Caki2 (cell line): ENCODE measurements around the gene PARD3B. TPM values are rescaled to one million over a fixed set of nuclear protein-coding genes. Genes with fewer than 3 reads are reported as not detected.

ENCODE experiments used
- DNase-seq: peaks from one replicate; pipeline ENCODE4 v3.0.0-alpha.2; 2015; ENCODE audit warnings: low read depth
- in situ Hi-C: cut with HindIII; loops from 2 replicates; pipeline ENCODE4 v1.10.0; 2016; ENCODE audit warnings: low sequenced_read_pairs, low pct_unique_long_range_greater_than_20kb, mixed read lengths
- total RNA-seq: library from RNA; depleted of rRNA; stranded (reverse); fragments of >200 nt; shearing (Covaris generic); gene quantifications from 2 replicates; pipeline ENCODE4 v1.2.3, GENCODE V29; 2014; ENCODE audit warnings: low replicate concordance

PARD3B gene
- total RNA-seq, 1 experiment from 2014 or later = 3.8 TPM

DNA sequence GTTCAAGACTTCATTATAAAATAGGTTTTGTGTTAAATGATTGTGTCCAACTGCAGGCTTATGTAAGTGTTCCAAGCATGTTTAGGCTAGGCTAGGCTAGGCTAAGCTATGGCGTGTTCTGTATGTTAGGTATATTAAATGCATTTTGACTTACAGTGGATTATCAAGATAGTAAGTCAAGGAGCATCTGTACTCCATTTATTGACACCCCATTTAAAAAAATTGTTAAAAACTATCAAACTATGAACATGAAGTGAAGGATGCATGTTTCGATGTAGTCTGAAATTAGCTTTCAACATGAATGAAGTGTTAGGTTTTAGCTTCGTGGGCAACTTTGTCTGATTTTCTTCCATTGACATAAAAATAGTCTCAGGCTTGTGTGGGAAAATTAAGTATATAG is 290.5 kb downstream of the PARD3B start:
- DNase-seq = no peak
- in situ Hi-C loops = no loop called here

GRCh38 chr2:204840504-204840903 is 295.2 kb downstream of the PARD3B start:
- no peak for DNase-seq
- in situ Hi-C loops = no loop called here

- in situ Hi-C loops = no loop called here
- no peak for DNase-seq
Measured at GRCh38 chr2:204842068-204842467, 296.8 kb downstream of the PARD3B start.

DNA sequence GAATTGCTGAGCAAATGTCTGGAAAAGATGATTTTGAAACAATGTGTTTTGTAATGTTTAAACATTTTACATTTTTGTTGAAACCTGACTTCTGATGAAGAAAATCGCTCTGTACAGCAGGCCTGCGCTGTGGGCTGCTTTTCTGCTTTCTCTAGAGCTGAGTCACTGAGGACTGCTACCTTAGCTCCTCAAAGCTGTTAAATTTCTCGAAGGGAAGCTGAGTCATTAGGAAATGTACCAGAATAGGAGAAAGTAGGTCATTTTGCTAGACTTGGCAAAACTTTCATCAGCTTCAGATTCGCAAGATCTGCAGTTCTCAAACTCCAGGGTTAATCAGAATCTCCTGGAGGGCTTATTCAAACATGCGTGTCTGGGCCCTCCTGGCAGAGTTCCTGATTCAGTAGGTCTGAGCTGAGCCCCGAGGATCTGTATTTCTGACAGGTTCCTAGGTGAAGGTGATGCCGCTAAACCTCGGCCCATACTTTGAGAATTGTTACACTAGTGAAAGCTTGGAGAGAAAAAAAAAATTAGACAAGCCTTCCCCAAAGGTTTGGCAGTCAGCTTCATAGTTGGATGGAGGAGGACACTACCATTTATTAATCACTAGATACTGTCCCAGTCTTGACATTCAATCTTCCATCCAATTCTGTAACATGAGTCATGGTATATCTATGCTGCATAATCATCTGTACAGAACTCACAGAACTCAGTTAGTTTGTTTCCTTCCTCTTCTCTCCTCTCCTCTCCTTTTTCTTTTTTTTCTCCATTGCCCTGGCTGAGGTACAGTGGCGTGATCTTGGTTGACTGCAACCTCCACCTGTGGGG is 297.6 kb downstream of the PARD3B start:
- DNase-seq = peak; percentile 77
- in situ Hi-C loops = no loop called here

DNA sequence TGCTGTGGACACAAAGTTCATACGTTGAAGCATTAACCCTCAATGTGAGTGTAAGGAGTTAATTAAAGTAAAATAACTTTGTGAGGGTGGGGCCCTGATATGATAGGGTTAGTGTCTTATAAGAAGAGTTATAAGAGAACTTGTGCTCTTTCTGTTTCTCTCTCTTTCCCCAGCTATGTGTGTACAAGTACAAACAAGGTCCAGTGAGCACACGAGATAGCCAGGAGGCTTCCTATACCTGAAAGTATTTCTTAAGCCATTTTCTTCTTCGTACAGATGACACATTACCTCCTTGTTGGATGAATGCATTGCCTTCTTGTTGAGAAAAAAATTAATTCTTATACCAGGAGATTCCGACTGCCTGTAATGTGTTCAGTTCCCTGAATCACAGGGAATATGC is 301.2 kb downstream of the PARD3B start:
- DNase-seq = no peak
- in situ Hi-C loops = no loop called here

GRCh38 chr2:204849892-204850291 is 304.6 kb downstream of the PARD3B start:
- no peak for DNase-seq
- in situ Hi-C loops = no loop called here

DNA sequence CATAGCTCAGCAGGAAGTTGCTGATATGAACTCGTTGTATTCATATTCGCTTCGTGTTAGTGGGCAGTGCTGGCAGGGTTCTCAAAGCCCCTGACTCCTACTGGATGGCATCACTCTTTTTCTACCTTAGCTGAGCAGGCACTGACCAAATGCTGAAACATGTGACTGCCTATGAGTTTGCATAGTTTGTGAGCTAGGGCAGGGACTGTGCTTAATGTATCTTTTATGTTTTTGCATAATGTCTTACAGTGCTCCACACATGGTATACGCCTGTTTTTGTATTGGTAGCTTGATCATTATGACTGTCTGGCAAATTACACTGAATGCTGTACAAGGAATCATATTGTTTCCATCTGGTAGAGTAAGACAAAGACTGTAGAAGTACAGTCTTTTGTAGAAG is 305.3 kb downstream of the PARD3B start:
- no peak for DNase-seq
- in situ Hi-C loops = no loop called here

GRCh38 chr2:204853905-204854304 is 308.6 kb downstream of the PARD3B start:
- in situ Hi-C loops = no loop called here
- DNase-seq = no peak

DNA sequence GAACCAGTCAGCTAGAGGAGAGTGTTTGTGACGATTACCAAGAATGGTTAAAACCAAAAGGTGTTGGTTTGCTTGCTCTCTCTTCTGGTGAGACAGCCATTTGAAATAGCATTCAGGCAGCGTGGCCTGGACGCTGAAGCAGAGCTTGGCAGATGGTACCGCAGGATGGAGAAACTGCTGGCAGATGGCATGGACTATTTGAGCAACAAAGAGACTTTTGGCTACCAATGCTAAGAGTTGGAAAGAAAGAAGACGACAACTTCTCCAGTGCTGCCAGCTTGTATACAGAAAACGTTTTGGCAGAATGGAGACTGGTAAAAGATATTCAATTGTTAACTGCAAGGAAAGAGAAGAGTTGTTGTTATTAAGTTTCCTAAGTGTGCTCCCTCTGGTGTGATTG is 315.0 kb downstream of the PARD3B start:
- DNase-seq = no peak
- in situ Hi-C loops = no loop called here

GRCh38 chr2:204862809-204863208 is 317.5 kb downstream of the PARD3B start:
- no peak for DNase-seq
- in situ Hi-C loops = no loop called here

DNA sequence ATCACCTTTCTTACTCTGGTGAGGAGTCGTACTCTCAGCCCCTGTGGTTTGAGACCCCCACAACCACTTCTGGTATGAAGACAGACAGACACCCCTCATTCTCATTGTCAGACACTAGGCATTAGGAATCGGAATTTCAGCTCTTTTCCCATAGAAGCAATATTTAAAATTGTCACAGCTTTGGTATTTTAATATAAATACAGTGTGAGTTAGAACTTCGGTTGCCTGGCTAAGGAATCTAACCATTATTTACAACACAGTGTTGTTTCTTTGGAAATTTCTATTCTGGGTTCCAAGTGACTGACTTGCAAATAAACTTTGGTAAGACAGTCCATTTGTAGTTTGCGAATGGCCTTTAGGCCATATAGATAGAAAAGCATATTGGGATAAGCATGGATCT is 318.1 kb downstream of the PARD3B start:
- peak; percentile 29 for DNase-seq
- in situ Hi-C loops = no loop called here

GRCh38 chr2:204869132-204869823 is 324.0 kb downstream of the PARD3B start:
- DNase-seq = no peak
- in situ Hi-C loops = no loop called here

DNA sequence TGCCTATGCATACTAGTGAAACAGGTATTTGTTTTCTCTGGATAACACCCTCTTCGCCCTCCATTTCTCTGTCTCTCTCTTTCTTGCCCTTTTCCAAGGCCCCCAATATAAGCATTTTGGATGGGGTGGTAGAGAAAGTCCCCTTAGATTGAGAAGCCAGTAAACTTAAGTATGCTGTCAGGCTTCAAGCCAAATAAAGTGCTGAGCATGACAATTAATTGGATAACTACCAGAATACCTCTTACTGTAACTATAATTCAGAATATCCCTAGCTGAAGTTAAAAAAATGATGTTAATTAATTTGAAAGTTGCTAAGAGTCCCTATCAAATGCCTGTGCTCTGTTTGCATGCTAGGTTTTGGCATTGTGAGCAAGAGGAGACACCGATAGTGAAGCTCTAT is 324.8 kb downstream of the PARD3B start:
- DNase-seq = no peak
- in situ Hi-C loops = no loop called here

DNA sequence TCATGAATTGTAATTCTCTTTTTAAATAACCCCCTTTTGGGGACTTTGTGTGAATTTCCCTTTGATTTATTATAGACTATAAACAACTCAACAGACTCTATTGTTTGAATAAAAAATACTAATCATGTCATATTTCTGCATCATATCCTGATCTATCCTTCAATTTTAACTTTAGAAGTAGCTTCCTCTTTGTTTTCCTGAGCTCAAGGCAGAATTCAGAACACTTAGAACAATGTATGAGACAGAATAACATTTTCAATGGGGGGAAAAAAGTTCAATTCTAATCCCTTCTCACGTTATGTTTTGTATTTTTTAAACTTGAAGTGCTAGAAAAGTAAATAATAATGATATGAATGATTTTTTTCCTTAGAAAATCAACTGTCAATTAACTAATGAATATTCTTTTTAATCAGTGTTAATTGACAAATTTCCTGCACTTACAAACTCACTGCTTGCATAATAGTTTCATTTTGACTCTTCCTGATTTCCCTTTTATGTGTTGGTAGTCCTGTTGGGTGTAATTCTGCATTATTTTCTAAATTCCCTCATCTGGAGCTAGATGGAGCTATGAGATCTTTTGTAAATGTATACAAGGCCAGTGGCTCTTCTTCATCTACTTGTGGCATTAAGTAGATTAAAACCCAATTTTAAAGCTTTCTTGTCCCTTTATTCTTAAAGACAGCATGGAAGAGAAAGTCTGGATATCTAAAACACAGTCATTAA is 326.1 kb downstream of the PARD3B start:
- peak; percentile 62 for DNase-seq
- in situ Hi-C loops = no loop called here

GRCh38 chr2:204876311-204876710 is 331.0 kb downstream of the PARD3B start:
- in situ Hi-C loops = no loop called here
- DNase-seq = no peak

GRCh38 chr2:204877691-204878090 is 332.4 kb downstream of the PARD3B start:
- in situ Hi-C loops = no loop called here
- DNase-seq = no peak

DNA sequence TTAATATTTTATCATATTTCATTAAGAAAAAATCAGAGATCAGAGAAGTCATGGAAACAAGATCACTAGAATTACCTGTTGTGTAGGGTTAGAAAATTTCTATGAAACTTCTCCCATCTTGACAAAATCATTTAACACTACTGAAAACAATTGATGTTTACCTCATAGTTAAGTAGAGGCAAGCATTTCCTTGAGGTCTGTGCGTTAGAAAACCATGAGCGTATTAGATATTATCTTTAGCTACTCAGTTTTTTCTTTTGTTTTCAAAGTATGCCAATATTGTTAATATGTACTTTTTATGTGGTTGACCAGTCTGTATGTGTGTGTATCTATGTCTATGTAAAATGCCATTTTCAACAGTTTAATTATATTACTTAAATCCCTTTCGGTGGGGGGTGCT is 335.7 kb downstream of the PARD3B start:
- in situ Hi-C loops = no loop called here
- no peak for DNase-seq

- in situ Hi-C loops = no loop called here
Measured at GRCh38 chr2:204881655-204882054, 336.4 kb downstream of the PARD3B start.

DNA sequence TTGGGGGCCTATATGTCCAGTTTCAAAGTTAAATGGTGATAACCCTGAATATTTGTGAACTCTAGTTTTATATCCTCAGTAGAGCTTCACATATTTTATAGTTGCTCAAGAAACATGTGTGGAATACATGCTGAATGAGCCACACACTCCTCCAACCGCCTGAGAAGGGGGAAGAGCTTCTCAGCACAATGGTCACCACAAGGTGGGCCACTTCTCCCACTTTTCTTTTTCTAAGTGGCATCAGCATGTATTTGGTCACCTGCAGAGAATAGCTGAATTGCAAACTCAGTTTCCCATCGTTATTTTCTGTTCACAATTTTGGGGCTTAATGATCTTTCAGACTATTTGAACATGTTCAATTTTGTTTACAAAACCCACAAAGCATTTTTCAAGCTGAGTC is 340.5 kb downstream of the PARD3B start:
- in situ Hi-C loops = no loop called here
- DNase-seq = no peak

More at GRCh38 chr2:204881655-204882054, 336.4 kb downstream of the PARD3B start:
- DNase-seq = no peak
